ENCODE measurements around the gene IPO13.

Gene IPO13

DNA sequence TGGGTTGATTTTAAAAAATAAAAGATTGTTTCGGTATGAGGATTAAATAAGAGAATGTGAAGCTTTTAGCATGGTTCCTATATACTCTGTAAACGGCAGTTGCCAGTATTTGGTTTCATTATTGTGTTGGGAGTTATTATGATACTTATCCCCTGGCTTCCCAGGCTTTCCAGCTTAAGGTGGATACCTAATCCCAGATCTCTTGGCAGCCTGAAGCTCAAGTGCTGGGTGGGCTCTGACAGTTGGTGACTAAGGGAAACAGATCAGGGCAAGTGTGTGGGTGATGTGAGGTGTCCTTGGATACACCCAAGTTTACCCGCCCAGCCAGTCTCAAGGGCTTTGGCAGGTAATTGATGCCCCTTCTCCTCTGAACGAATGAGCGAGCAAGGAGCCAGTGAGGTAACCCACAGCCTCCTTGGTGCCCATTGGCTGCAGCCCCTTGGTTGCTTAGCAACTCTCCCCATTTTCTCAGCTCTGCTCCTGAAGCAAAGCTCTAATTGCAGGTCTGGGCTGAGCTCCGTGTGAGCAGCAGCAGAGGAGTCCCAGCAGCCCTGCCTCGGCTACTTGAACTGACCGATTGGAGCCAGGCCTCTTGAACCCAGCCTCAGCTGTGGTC, 6.1 kb downstream of the IPO13 start:
- H3K4me3 Mint-ChIP-seq, result no peak overlapping the region
- H3K36me3 Mint-ChIP-seq (ENCODE audit: low read depth), result peaks cover 48% of the 10 kb centered on the region
- H3K4me1 Mint-ChIP-seq (ENCODE audit: low read depth), result peaks cover 31% of the 10 kb centered on the region
- no peak overlapping the region for H3K27ac Mint-ChIP-seq
- no peaks in the 10 kb centered on the region for H3K9me3 Mint-ChIP-seq
- H3K27me3 Mint-ChIP-seq, result no peaks in the 10 kb centered on the region
- no peak for DNase-seq

DNA sequence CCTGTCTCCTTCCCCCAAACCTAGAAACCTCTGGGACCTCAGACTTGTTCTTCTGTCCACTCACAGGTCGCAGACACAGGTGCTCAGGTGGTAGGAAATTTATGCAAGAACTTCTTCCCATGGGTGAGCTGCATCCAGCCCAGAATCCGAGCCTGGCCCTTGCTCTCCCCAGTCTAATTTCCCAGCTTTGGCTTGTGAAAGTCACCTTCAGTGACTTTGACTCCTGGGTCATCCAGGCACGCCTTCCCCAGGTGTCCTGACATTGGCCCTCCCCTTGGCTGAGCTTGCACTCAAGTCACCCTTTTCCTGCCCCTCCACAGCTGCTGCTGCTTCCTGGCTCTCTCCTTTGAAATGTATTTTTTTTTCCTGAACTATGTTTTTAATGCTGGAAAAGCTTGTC, 6.6 kb downstream of the IPO13 start:
- Mint-ChIP-seq H3K27ac (no peak overlapping the region), H3K4me1 (ENCODE audit: low read depth) (peaks cover 26% of the 10 kb centered on the region), H3K9me3 (no peaks in the 10 kb centered on the region), H3K27me3 (no peaks in the 10 kb centered on the region), H3K4me3 (no peak overlapping the region), H3K36me3 (ENCODE audit: low read depth) (peaks cover 53% of the 10 kb centered on the region)
- no peak for DNase-seq

DNA sequence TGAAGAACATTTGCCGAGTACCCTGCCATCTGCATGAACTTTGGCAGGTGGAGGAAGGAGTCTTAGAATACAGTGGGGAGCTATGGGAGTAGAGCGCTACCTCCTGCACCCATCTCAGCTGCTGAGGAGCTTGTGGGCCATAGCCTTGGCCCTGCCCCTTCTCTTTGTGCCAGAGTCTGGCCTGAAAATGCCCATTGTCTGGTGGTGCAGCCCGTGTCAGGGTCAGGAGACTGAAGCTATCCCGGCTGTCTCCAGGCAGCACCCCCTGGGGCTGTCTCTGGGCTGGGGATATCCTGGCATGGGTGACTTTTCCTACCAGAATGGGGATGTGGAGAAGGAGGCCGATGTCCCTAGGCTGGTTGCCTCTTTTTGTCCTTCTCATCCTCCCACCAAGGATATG, 7.3 kb downstream of the IPO13 start:
- H3K9me3 Mint-ChIP-seq, result no peaks in the 10 kb centered on the region
- H3K27ac Mint-ChIP-seq, result no peak overlapping the region
- H3K4me3 Mint-ChIP-seq, result no peak overlapping the region
- no peak for DNase-seq
- peaks cover 20% of the 10 kb centered on the region for H3K4me1 Mint-ChIP-seq (ENCODE audit: low read depth)
- no peaks in the 10 kb centered on the region for H3K27me3 Mint-ChIP-seq
- H3K36me3 Mint-ChIP-seq (ENCODE audit: low read depth), result peaks cover 58% of the 10 kb centered on the region

DNA sequence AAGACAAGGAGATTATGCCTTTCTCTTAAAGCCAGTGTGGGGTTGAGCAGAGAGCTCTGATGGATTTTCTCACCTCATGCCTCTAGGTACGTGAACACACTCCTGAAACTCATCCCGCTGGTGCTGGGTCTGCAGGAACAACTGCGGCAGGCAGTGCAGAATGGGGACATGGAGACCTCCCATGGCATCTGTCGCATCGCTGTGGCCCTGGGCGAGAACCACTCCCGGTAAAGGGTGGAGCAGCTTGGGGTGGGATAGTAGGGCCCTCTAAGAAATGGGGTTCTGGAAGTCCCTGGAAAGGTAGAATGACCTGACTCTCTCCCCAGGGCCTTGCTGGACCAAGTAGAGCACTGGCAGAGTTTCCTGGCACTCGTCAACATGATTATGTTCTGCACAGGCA, 9.5 kb downstream of the IPO13 start:
- Mint-ChIP-seq H3K36me3 (ENCODE audit: low read depth) (peaks cover 46% of the 10 kb centered on the region), H3K27me3 (no peaks in the 10 kb centered on the region), H3K27ac (no peak overlapping the region), H3K4me3 (no peak overlapping the region), H3K4me1 (ENCODE audit: low read depth) (peaks cover 4% of the 10 kb centered on the region), H3K9me3 (no peaks in the 10 kb centered on the region)
- DNase-seq, result no peak

DNA sequence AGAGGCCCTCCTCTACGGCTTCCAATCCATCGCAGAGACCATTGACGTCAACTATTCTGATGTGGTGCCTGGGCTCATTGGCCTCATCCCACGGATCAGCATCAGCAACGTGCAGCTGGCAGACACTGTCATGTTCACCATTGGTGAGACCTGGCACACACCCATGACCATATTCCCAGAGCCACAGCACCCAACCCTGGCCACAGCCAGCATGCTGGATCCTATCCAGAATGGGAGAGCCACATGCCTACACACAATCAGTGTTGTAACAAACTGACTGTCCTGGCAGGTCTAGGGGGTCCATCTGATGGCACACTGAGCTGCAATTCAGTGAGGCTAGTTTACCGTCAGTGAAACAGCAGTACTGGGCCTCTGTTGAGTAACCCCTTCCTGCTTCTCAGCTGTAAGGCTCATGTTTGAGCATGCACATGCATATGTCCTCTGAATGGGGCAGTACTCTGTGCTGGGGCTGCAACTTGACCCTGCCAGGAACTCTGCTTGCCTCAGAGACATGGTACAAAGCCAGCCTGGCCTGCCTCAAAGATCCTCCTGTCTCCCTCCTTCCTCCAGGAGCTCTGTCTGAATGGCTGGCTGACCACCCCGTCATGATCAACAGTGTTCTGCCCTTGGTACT, 10.8 kb downstream of the IPO13 start:
- H3K4me3 Mint-ChIP-seq, result no peak overlapping the region
- no peaks in the 10 kb centered on the region for H3K9me3 Mint-ChIP-seq
- H3K27ac Mint-ChIP-seq, result no peak overlapping the region
- H3K4me1 Mint-ChIP-seq (ENCODE audit: low read depth), result no peaks in the 10 kb centered on the region
- peaks cover 52% of the 10 kb centered on the region for H3K36me3 Mint-ChIP-seq (ENCODE audit: low read depth)
- no peaks in the 10 kb centered on the region for H3K27me3 Mint-ChIP-seq
- no peak for DNase-seq

GRCh38 chr1:43958351-43959255, 11.9 kb downstream of the IPO13 start:
- Mint-ChIP-seq H3K4me3 (no peak overlapping the region), H3K9me3 (no peaks in the 10 kb centered on the region), H3K27me3 (no peaks in the 10 kb centered on the region), H3K4me1 (ENCODE audit: low read depth) (no peaks in the 10 kb centered on the region), H3K27ac (no peak overlapping the region), H3K36me3 (ENCODE audit: low read depth) (peaks cover 57% of the 10 kb centered on the region)
- no peak for DNase-seq

DNA sequence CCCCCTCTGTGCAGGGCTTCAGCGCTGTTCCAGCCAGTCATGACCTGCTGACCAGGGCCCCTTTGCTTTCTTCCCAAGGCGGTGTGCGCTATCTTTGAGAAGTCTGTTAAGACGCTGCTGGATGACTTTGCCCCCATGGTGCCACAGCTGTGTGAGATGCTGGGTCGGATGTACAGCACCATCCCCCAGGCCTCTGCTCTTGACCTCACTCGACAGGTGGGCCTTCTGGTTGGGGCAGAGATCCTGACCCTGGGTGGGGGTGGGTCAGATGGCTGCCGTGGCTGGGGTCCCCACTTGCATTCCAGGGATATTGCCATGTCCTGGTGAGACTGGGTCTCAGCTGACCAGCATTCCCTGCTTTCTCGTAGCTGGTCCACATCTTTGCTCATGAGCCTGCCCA, 14.0 kb downstream of the IPO13 start:
- no peaks in the 10 kb centered on the region for H3K27me3 Mint-ChIP-seq
- no peak overlapping the region for H3K27ac Mint-ChIP-seq
- DNase-seq, result no peak
- H3K4me1 Mint-ChIP-seq (ENCODE audit: low read depth), result no peaks in the 10 kb centered on the region
- H3K4me3 Mint-ChIP-seq, result no peak overlapping the region
- H3K36me3 Mint-ChIP-seq (ENCODE audit: low read depth), result peaks cover 57% of the 10 kb centered on the region
- H3K9me3 Mint-ChIP-seq, result no peaks in the 10 kb centered on the region

DNA sequence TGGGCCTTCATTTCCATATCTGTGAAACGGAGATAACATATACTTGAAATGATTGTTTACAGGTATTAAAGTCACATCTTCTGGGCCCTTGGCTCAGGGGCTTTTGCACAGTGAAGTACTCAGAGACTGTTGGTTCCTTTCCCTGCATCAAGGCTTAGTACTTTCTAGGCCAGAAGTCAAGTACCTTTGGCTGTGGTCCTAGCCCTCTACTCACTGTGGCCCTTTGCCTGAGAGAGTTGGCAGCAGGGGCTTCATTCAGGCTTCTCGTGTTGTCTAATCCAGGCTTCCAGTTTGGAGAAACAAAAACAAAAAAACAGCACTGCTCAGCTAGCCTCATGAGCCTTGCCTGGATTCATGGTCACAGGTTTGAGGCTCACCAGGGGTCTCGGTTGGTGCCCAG, 14.9 kb downstream of the IPO13 start:
- H3K4me1 Mint-ChIP-seq (ENCODE audit: low read depth), result no peaks in the 10 kb centered on the region
- H3K27me3 Mint-ChIP-seq, result no peaks in the 10 kb centered on the region
- peaks cover 53% of the 10 kb centered on the region for H3K36me3 Mint-ChIP-seq (ENCODE audit: low read depth)
- no peaks in the 10 kb centered on the region for H3K9me3 Mint-ChIP-seq
- no peak overlapping the region for H3K4me3 Mint-ChIP-seq
- DNase-seq, result no peak
- H3K27ac Mint-ChIP-seq, result no peak overlapping the region

DNA sequence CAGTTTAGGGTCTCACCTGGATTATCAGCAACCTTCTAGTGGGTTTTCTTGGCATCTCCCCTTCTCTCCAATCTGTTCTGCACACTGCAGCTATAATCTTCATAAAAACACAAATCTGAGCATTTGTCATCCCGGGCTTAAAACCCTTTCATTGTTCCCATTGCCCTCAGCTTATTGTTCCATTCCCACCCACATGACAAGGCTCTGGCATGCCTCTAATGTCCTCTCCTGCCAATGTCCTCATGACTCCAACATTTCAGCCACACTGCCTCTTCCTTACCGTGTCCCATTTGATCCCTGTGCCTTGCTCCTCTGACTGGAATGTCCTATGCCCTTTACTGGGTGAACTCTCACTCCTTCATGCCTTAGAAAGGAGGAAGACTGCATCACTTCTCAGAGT, 15.6 kb downstream of the IPO13 start:
- H3K4me1 Mint-ChIP-seq (ENCODE audit: low read depth), result no peaks in the 10 kb centered on the region
- no peaks in the 10 kb centered on the region for H3K9me3 Mint-ChIP-seq
- DNase-seq, result no peak
- H3K27ac Mint-ChIP-seq, result no peak overlapping the region
- H3K27me3 Mint-ChIP-seq, result no peaks in the 10 kb centered on the region
- H3K4me3 Mint-ChIP-seq, result no peak overlapping the region
- H3K36me3 Mint-ChIP-seq (ENCODE audit: low read depth), result peaks cover 53% of the 10 kb centered on the region

GRCh38 chr1:43963006-43963405, 16.3 kb downstream of the IPO13 start:
- Mint-ChIP-seq H3K4me3 (no peak overlapping the region), H3K9me3 (no peaks in the 10 kb centered on the region), H3K27me3 (no peaks in the 10 kb centered on the region)

DNA sequence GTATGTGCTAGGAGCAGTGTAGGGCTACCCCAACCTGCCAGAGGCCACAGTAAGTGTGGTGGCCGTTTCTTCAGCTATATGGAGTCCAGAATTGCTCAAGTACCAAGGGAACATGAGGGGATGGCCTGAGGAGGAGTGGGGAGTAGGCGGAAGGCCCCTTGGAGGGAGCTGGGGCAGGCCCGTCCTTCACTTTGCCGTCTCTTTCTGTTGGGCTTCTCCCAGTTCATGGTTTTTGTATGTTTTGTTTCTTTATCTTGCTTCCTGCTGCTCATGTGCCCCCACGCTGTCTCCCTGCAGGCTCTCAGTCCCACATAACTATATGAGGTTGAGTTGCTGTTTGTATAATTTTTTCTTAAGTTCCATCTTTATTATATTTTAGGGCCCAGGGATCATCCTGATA, 17.1 kb downstream of the IPO13 start:
- no peak overlapping the region for H3K4me3 Mint-ChIP-seq
- no peaks in the 10 kb centered on the region for H3K9me3 Mint-ChIP-seq
- no peak overlapping the region for H3K27ac Mint-ChIP-seq
- no peaks in the 10 kb centered on the region for H3K27me3 Mint-ChIP-seq
- peaks cover 45% of the 10 kb centered on the region for H3K36me3 Mint-ChIP-seq (ENCODE audit: low read depth)
- DNase-seq, result no peak
- no peaks in the 10 kb centered on the region for H3K4me1 Mint-ChIP-seq (ENCODE audit: low read depth)

More at GRCh38 chr1:43963006-43963405, 16.3 kb downstream of the IPO13 start:
- no peak overlapping the region for H3K27ac Mint-ChIP-seq
- DNase-seq, result no peak
- no peaks in the 10 kb centered on the region for H3K4me1 Mint-ChIP-seq (ENCODE audit: low read depth)
- H3K36me3 Mint-ChIP-seq (ENCODE audit: low read depth), result peaks cover 53% of the 10 kb centered on the region

- Mint-ChIP-seq H3K36me3 (ENCODE audit: low read depth) (peaks cover 43% of the 10 kb centered on the region), H3K9me3 (no peaks in the 10 kb centered on the region), H3K27me3 (no peaks in the 10 kb centered on the region), H3K27ac (no peak overlapping the region), H3K4me1 (ENCODE audit: low read depth) (peaks cover 5% of the 10 kb centered on the region), H3K4me3 (no peak overlapping the region)
- no peak for DNase-seq
Measured at GRCh38 chr1:43965316-43965715, 18.6 kb downstream of the IPO13 start.

DNA sequence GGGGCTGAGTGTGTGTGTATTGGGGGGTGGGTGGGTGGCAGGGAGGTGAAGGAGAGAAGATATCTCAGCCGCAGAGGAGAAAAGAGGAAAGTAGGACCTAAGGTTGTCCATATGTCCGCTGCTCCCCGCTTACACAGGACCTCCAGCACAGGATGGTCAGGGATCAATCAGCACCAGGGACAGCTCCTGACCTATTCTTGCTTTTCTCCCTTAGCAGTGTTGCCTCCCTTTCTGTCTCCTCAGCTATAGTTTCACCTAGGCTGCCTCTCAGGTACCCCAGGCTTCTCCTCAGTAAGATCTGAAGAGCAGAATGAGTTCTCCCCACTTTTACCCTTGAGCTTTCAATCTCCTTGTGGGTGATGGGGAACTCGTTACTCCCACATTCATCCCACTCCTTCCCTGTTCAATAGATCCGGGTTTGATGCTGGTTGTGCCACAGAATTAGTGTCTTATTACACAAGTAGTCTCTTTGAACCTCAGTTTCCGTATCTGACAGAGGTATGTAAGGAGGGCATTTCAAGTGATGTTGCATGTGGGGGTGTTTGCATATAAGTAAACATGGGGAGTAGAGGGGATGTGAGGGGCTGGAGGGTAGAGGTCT, 21.7 kb downstream of the IPO13 start:
- no peaks in the 10 kb centered on the region for H3K9me3 Mint-ChIP-seq

DNA sequence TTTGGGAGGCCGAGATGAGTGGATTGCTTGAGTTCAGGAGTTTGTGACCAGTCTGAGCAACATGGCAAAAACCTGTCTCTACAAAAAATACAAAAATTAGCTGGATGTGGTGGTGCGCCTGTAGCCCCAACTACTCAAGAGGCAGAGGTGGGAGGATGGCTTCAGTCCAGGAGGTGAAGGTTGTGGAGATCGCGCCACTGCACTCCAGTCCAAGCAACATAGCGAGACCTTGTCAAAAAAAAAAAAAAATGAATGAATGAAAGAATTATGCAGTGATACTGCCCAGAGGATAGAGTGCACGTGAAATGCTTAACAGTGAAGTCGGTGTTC, 22.6 kb downstream of the IPO13 start:
- H3K36me3 Mint-ChIP-seq (ENCODE audit: low read depth), result peaks cover 64% of the 10 kb centered on the region
- H3K4me3 Mint-ChIP-seq, result peak overlapping the region; percentile 99
- DNase-seq, result no peak
- H3K27me3 Mint-ChIP-seq, result no peaks in the 10 kb centered on the region
- peak overlapping the region; percentile 51 for H3K27ac Mint-ChIP-seq
- no peaks in the 10 kb centered on the region for H3K9me3 Mint-ChIP-seq
- H3K4me1 Mint-ChIP-seq (ENCODE audit: low read depth), result peaks cover 35% of the 10 kb centered on the region

More for the DNA sequence above, 21.7 kb downstream of the IPO13 start:
- peaks cover 25% of the 10 kb centered on the region for H3K4me1 Mint-ChIP-seq (ENCODE audit: low read depth)
- no peak overlapping the region for H3K4me3 Mint-ChIP-seq
- H3K27ac Mint-ChIP-seq, result no peak overlapping the region
- peaks cover 55% of the 10 kb centered on the region for H3K36me3 Mint-ChIP-seq (ENCODE audit: low read depth)
- DNase-seq, result no peak
- H3K27me3 Mint-ChIP-seq, result no peaks in the 10 kb centered on the region
